ENCODE results near the gene TAF1C.

Gene TAF1C

DNA sequence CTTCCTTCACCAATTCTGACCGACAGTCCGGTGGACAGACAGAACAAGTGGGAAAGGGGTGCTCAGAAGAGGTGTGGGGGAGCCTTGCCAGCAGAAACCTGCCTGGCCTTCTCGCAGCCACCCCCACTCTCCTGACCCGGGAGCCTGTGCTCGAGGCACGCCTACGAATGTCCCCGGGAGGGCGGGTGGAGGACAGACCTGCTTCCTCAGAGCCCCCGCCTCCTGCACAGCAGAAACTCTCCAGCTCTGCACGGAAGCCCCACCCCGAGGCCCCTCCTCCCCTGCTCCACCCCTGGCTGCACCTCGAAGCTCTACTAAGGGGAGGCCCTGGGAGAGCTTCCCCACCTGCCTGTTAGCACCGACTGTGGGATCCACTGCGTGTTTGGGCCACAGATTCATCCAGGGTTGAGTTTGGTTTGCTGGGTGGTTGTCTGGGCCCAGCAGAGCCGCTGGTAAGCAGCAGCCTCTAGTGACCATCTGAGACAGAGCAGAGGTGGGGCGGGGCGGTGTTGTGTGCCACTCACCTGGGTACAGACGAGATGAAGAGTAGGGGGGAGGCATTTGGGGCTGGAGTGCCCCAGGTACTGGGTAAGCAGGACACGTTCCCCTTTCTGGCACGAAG lies 6.2 kb downstream of the TAF1C start:
- TF ChIP-seq, protein P1, sequence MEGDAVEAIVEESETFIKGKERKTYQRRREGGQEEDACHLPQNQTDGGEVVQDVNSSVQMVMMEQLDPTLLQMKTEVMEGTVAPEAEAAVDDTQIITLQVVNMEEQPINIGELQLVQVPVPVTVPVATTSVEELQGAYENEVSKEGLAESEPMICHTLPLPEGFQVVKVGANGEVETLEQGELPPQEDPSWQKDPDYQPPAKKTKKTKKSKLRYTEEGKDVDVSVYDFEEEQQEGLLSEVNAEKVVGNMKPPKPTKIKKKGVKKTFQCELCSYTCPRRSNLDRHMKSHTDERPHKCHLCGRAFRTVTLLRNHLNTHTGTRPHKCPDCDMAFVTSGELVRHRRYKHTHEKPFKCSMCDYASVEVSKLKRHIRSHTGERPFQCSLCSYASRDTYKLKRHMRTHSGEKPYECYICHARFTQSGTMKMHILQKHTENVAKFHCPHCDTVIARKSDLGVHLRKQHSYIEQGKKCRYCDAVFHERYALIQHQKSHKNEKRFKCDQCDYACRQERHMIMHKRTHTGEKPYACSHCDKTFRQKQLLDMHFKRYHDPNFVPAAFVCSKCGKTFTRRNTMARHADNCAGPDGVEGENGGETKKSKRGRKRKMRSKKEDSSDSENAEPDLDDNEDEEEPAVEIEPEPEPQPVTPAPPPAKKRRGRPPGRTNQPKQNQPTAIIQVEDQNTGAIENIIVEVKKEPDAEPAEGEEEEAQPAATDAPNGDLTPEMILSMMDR (IDR thresholded peaks at IDR 0.05; ENCODE audit: extremely low read depth, insufficient read depth, missing control alignments), result no peak
- in situ Hi-C loops (cut with MboI; ENCODE audit: low pct_unique_long_range_greater_than_20kb, low sequenced_read_pairs, unreplicated experiment), result no loop called here

DNA sequence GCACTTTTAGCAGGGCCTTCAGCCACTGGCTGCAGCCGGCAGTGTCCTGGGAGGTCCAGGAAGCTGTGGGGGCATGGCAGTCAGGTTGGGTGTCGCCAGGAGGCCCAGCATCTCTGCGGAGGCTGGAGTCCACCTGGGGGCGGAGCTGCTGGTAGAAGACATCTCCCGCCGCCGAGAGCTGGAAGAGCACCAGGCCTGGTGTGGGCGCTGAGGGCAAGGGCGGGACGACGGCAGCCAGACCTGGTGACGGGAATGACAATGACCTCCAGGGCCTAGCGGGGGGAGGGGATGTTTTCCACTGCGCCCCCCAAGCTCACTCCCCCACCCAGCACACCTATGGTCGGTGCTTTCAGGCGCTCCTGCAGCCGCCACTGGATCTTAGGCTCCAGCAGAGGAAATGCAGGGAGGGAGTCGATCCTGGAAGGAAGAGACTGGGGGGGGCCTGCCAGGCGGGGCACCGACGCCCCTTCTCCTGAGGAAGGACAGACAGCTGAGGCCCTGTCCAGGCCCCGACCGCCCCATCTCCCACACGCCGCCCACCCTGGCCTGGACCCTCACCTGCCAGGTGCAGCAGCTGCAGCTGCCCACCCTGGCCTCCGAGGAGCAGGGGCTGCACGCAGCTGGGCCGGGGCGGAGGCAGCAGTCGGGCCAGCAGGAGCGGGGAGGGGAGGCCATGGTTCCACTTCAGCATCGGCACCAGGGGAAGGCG lies 7.1 kb downstream of the TAF1C start:
- DNase-seq (ENCODE audit: low spot score), result no peak
- in situ Hi-C loops (cut with MboI; ENCODE audit: low pct_unique_long_range_greater_than_20kb, low sequenced_read_pairs, unreplicated experiment), result loop anchor here (5.0 kb wide), 1 partner anchor 92 kb away; no protein-coding TSS in a partner anchor
- TF ChIP-seq, protein P1 (IDR thresholded peaks at IDR 0.05; ENCODE audit: extremely low read depth, insufficient read depth, missing control alignments), result no peak

More for the DNA sequence above, 6.2 kb downstream of the TAF1C start:
- DNase-seq (ENCODE audit: low spot score), result no peak

- DNase-seq (ENCODE audit: low spot score), result no peak
- TF ChIP-seq, protein P1 (IDR thresholded peaks at IDR 0.05; ENCODE audit: extremely low read depth, insufficient read depth, missing control alignments), result no peak
- in situ Hi-C loops (cut with MboI; ENCODE audit: low pct_unique_long_range_greater_than_20kb, low sequenced_read_pairs, unreplicated experiment), result loop anchor here (5.0 kb wide), 1 partner anchor 92 kb away; no protein-coding TSS in a partner anchor
These were observed 7.8 kb downstream of the TAF1C start for GRCh38 chr16:84178892-84179611.

DNA sequence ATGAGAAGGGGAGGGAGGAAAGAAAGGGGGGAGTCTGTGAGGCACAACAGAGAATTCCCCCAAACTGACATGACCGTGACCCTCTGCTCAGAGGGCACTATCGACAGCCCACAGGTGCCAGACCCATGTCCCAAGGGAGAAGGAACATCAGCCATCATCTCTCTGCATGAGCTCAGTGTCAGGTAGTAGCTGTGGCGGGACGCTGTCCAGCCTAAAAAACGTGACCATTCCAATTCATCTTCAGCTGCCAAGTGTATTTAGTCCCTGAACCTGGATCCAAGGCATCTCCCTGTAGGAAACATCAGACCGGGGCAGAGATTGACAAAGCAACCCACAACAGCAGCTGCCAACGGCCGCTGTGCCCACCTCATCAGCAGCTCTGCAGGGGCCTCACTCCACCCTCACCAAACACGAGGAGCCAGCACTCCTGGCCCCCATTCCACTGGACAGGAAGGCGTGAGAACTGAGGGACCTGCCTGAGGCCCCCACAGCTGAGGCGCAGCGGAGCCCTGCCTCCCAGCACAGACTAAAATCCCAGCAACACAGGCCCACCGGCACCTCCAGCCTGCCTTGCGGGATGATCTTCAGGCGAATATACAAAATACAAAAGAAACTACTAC lies 8.6 kb downstream of the TAF1C start:
- in situ Hi-C loops (cut with MboI; ENCODE audit: low pct_unique_long_range_greater_than_20kb, low sequenced_read_pairs, unreplicated experiment), result loop anchor here (5.0 kb wide), 1 partner anchor 91 kb away; no protein-coding TSS in a partner anchor
- no peak for DNase-seq (ENCODE audit: low spot score)
- TF ChIP-seq, protein P1 (IDR thresholded peaks at IDR 0.05; ENCODE audit: extremely low read depth, insufficient read depth, missing control alignments), result no peak

GRCh38 chr16:84177741-84178073 lies 9.2 kb downstream of the TAF1C start:
- in situ Hi-C loops (cut with MboI; ENCODE audit: low pct_unique_long_range_greater_than_20kb, low sequenced_read_pairs, unreplicated experiment), result loop anchor here (5.0 kb wide), 1 partner anchor 90 kb away; no protein-coding TSS in a partner anchor
- TF ChIP-seq, protein P1 (IDR thresholded peaks at IDR 0.05; ENCODE audit: extremely low read depth, insufficient read depth, missing control alignments), result no peak
- DNase-seq (ENCODE audit: low spot score), result no peak
